SK-N-DZ (cell line): ENCODE measurements around the gene USF2. TPM values are rescaled to one million over a fixed set of nuclear protein-coding genes. Genes with fewer than 3 reads are reported as not detected.
"Not testable (repeated sequence)": the region's sequence is repeated elsewhere in the genome, so short reads cannot be mapped to it uniquely, and the experiment has no call there.

Experiments
- DNase-seq: peaks from one replicate; pipeline ENCODE4 v3.0.0-alpha.2; 2015; ENCODE audit warnings: low spot score
- polyA plus RNA-seq, 2 experiments: library from polyadenylated mRNA; depleted of rRNA; stranded (reverse); fragments of >200 nt; gene quantifications; 2 replicates each; pipeline ENCODE4 v1.2.3, GENCODE V29; 2014

USF2 gene, protein sequence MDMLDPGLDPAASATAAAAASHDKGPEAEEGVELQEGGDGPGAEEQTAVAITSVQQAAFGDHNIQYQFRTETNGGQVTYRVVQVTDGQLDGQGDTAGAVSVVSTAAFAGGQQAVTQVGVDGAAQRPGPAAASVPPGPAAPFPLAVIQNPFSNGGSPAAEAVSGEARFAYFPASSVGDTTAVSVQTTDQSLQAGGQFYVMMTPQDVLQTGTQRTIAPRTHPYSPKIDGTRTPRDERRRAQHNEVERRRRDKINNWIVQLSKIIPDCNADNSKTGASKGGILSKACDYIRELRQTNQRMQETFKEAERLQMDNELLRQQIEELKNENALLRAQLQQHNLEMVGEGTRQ
- 66.8 and 68.2 TPM in 2 replicates for polyA plus RNA-seq (2014; cell fraction: cytosol; rRNA removed)
- 86.7 and 114 TPM in 2 replicates for polyA plus RNA-seq (2014; cell fraction: nucleus; rRNA removed)

DNA sequence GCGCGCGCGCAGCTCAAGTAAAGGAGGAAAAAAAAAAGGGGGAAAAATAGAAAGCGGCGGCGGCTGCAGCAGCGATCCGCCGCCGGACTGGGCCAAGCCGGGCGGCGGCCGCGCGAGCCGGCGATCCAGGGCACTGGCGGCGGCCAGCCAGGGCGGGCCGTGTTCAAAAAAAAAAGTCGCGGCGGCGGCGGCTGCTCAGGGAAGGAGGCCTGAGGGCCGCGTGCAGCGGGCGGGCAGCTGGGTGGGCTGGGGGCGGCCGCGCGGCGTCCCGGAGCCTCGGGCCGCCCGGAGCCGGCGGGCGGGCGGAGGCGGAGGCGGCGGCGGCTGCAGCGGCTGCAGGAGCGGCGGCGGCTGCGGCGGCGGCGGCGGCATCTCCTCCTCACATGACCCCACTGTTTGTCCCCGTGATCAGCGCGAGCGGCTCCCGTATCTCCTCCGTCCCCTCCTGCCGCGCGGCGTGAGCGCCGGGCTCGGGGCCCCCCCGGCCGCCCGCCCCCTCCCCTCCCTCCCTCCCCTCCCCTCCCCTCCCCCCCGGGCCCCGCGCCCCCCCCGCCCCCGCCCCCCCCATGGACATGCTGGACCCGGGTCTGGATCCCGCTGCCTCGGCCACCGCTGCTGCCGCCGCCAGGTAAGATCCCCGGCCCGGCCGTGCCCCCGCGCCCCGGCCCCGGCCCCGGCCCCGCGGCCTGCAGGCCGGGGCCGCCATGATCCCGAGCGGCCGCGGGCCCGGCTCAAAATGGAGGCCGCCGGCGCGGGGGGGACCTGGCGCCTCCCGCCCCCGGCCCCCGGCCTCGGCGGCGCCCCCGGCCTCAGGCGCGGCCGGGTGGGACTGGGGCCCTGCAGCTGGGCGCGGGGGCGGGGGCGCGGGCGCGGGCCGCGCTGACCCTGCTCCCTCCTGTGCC, at the start of gene USF2:
Gene USF2 (plus strand): TSS at position 427 of the 902 bp plus-strand sequence. CDS start 140 bp downstream, at position 567.
- DNase-seq = peak; percentile 37

DNA sequence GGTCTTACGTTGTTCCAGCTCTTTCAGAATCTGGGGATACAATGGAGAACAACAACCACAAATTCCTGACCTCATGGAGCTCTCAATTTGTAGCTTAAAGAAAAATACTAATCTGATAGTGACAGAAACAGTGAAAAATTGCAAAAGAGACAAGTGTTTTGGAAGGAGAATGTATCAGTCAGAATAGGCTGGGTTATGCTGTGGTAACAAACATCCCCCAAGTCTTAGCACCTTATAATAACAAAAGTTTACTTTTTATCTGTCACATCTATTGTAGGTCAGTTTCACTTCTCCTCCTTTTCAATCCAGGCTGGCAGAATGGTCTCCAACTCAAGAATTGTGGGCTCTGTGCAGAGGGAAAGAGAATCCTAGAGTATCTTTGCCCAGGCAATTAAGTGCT, 49.8 kb upstream of the USF2 start:
- DNase-seq = no peak

DNA sequence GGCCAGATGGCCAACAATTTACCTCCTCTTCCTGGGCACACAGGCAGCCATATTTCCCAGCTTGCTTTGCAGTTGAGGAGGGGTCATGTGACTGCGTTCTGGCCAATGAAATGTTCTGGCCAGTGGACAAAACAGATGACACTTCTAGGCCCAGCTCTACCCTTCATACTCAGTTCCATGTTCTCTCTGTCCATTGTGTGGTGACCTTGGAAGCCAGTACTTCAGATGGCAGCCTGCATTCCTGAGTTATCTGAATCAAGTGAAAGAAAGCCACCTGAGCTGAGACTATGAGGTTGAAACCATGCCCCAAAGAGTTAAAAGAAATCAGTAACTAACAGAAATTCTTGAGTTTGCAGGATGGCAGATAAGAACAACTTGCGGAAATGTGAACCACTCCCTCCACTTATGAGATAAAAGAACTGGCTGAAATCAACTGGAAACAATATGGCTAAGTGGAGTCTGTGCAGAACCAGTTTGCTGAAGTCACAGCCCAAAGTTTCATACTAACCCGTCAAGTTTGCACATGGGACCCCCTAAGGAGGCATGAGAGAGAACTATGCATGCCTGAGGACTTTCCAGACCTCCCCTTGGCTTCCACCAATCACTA, 48.3 kb upstream of the USF2 start:
- no peak for DNase-seq

DNA sequence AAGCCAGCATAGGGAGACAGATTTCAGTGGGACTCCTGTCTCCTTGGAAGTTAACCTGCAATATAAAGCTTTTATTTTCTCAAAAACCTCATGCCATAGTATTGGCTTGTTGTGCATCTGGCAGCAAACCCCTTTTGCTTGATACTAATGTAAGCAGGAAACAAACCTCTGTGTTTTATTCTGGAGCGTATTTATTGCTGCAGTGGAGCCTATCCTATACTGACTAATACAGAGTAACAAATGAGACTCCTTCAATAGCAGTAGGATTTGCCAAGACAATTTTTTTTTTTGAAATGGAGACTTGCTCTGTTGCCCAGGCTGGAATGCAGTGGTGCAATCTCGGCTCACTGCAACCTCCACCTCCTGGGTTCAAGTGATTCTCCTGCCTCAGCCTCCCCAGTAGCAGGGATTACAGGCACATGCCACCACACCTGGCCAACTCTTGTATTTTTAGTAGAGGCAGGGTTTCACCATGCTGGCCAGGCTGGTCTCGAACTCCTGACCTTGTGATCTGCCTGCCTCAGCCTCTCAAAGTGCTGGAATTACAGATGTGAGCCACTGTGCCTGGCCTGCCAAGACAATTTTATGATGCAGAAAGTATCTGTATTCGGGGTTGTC, 47.7 kb upstream of the USF2 start:
- not testable (repeated sequence) for DNase-seq

DNA sequence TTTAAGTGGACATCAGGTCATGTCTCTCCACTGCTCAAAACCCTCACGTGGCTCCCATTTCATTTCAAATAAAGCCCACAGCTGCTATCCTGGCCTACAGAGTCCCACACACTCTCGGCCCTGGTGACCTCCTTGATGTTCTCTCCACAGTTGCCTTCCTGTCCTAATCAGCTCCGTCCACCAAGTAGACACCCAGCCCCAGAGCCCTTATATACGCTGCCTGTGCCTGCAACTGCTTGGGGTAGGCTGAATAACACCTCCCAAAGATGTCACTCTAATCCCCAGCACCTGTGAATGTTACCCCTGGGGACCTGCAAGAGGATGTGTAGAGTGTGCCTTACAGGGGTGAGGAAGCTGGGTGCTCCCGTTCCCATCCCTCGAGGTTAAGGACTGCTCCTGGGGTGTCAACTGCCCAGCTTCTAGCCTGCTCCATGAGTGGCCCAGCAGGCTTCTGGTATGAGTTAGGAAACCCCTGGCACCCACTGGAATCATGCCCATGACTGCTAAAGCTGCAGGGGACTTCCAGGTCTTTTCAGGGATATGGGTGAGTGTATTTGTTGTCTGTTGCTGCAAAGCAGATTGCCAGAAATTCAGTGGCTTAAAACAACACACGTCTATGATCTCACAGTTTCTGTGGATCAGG, 46.3 kb upstream of the USF2 start:
- DNase-seq = no peak

DNA sequence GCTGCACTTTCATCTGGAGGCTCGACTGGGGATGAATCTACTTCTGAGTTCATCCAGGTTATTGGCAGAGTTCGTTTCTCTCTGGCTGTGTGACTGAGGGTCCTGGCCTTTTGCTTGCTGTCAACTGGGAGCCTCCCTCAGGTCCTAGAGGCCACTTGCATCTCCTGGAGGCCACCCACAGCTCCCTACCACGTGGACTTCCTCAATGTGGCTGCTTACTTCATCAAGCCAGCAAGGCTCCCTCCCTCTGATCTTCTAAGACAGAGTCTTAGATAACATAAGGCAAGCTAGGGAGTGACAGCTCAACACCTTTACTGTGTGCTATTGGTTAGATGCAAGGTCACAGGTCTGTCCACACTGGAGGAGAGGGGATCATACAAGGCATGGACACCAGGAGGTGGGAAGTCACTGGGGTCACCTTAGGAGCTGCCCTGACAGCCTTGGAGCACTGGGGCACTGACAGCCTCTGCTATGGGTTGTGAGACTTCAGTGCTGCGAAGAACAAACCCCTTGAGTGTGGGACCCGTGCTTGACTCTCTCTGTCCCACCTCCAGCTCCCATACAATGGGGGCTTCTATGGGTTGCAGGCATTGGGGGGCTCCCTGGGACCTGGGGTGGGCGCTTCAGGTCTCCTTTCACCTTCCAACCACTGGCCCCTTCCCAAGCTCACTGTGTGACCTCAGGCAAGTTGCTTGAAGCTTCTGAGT, 45.5 kb upstream of the USF2 start:
- DNase-seq = no peak

DNA sequence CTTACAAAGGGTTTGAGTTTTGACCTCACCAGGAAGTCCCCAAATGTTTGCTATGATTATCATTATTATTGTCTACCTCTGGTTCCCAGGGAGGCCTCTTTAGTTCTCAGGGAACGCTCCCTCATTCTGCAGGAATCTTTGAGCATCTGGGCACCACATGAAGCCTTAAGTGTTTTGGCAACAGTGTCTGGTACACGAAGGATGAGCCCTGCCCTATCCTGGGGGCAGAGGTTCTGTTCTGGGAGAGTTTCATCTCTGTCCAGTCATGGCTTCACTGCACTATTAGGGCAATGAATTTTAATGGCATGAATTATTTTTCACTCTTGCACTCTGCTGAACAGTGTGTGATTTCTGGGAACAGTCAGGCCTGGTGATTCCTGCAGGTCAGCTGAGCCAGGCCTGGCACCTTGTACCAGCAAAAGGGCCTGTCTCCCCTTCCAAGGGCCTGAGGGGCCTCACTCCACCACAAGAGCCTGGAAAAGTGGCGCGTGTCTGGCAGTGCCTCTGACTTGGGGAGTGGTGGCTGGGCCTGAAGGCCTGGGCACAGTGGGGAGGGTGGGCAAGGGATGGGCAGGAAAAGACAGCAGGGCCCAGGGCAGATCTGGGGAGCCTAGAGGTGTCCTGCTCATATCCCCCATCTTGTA, 44.8 kb upstream of the USF2 start:
- DNase-seq = no peak

DNA sequence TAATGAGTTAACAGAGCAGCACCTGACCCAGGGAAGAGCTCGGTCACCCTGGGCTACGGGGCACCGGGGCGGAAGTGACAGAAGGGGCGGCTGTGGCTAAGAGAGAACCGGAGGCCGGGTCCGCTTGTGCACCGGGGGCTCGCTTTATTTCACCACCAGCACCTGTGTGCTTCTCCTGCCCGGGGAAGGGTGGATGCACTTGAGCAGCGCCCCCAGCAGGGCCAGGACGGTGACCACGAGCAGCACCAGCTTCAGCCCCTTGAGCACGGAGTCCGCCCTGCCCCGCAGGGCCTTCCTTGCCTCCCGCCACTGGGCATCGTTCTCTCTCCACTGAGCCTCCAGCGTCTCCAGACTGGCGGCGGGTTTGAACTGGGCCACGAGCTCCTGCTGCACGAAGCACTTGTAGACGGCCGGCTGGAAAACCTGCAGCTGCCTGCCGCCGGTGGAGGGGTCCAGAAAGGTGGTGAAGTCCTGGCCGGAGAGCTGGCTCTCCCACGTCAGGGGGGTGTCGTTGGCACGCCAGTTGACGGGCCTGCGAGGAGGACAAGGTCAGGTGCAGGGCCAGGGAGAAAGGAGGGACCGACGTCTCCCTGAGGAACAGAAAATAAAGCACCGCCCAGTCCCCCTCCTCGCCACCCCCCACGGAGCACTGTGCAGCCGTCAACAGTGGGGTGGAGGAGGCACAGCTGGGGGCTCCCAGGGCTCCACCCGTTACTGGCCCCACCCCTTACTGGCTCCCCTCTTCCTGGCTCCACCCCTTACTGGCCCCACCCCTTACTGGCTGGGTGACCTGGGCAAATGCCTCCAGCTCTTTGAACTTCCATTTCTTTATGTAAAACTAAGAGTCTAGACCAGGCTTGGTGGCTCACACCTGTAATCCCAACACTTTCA, 43.8 kb upstream of the USF2 start:
- DNase-seq = no peak

DNA sequence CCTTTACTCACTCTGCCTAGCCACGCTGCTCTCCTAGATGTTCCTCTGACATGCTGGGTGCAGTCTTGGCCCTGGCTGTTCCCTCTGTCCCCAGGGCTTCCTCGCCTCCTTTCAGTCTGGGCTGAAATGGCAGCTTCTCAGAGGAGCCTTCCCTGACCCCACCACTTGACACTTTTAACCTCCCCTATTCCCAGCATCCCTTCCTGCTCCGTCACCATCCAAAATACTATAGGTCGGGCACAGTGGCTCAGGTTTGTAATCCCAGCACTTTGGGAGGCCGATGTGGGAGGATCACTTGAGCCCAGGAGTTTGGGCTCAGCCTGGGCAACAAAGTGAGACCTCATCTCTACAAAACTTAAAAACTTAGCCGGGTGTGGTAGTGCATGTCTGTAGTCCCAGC, 42.8 kb upstream of the USF2 start:
- no peak for DNase-seq

DNA sequence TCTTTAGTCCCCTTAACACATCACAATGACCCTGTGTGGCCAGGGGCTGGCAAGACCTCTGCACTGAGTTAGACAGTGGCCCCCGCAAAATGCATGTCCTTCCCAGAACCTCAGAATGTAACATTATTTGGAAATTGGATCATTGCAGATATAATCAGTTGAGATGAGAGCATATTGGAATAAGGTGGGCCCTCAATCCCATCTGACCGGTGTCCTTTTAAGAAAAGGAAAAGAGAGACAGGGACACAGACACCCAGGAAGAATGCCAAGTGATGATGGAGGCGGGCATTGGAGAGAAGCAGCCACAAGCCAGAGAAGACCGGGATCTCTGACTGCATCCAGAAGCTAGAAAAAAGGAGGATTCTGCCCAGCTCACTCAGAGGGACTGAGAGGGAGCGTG, 42.0 kb upstream of the USF2 start:
- no peak for DNase-seq

DNA sequence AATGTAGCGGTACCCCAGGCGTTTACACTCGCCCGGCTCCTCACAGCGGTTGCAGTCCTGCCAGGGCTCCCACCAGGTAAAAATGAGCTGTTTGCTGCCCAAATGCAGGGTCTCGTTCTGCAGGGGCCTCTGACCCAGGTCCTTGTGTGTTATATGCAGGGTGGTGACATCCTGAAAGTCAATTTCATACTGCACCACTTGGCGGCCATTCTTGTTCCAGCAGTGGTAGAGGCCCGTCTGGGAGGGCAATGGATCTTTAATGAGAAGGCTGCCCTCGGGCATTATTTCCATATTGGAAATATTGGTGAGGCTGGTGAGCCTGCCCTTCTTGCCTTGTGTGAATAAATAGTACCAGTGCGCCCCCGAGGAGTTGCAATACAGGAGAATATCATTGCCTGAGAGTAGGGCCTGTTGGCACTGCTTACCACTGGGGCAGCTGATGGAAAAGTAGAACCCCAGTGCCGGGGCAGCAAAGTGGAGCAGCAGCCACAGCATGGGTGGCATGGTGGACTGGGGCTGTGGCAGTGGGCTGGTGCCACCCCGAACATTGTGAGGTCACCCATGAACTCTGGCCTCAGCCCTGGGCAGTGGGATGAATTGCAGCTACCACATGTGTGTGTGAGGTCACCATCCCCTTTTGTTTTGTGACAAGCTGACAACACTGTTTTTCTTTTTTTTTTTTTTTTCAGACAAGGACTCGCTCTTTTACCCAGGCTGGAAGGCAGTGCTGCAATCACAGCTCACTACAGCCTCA, 40.4 kb upstream of the USF2 start, which contains the start of gene FAM187B:
Gene FAM187B (minus strand): TSS at position 563 of the 754 bp plus-strand sequence. CDS start 59 bp downstream, at position 504.
- no peak for DNase-seq

DNA sequence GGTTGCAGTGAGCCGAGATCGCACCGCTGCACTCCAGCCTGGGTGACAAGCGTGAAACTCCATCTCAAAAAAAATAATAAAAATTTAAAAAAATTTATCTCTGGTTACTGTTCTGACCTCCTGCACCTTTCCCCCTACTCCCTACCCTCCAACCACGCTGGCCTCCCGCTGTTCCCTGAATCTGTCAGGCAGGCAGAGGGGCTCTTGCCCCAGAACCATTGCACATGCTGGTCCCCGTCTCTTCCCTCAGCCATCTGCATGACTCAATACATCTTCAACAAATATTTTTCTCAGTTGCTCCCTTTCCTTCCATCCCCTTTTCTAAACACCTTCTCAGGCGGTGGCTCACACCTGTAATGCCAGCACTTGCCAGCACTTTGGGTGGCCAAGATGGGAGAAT, 39.2 kb upstream of the USF2 start:
- DNase-seq = no peak

DNA sequence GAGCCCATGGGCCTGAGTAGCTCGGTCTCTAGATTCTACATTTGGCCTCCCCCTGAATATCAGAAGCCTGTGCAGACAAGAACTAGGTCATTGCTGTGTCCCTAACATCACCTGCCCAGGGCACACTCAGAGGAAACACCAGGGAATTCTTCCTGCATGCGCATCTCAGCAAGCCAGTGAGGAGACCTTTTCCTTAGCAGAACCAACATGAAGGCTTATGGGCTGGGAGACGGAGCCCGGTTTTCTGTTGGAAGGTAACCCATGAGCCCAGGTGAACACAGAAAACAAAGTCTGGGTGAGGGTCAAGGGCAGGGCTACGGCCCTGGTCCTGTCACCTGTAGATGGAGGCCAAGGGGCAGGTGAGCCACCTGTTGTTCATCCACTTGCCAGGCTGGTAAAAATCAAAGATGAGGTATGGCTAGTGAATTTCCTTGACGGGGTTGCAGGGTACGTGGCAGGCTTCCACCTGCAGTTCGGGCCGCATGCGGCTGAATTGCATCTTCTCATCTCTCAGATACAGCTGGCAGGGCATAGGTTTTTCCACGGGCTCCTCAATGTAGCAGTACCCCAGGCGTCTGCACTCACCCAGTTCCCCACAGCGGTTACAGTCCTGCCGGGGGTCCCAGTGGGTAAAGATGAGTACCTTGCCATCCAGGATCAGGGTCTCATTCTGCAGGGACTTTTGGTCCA, 36.7 kb upstream of the USF2 start:
- DNase-seq = no peak

DNA sequence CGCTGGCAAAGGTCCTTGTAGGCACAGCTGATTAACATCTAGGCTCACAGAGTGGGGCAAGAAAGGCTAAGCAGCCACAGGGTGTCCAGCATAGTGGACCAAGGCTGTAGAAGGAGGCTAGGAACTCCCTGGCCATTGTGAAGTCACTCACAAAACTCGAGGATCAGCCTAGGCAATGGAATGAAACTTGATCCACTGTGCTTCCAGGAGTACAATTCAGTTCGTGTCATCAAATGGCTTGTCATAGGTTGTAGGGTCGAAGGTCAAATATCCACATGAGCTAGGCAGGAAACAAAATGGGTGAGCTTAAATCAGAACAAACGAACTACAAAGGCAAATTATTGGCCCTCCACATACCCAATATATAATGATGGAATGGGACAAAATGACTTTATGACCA, 35.9 kb upstream of the USF2 start:
- no peak for DNase-seq

DNA sequence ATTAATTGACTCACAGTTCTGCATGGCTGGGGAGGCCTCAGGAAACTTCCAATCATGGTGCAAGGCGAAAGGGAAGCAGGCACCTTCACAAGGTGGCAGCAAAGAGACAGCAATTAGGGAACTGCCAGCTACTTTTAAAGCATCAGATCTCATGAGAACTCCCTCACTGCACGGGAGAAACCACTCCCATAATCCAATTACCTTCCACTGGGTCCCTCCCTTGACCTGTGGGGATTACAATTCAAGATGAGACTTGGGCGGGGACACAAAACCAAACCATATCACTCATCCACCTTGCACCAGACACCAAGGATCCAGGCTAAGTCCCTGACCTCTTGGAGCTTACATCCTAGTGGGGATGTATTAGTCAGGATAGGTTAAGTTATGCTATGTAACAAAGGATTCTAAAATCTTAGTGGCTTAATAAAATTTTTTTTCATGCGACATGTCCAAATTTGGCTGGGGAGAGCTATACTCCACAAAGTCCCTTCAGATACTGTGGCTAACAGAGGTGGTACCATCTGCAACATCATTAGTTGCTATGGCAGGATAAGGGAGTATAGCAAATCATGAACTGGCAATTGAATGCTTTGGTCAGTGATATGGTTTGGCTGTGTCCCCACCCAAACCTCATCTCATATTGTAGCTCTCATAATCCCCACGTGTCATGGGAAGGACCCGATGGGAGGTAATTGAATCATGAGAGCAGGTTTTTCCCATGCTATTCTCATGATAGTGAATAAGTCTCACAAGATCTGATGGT, 31.9 kb upstream of the USF2 start:
- no peak for DNase-seq

DNA sequence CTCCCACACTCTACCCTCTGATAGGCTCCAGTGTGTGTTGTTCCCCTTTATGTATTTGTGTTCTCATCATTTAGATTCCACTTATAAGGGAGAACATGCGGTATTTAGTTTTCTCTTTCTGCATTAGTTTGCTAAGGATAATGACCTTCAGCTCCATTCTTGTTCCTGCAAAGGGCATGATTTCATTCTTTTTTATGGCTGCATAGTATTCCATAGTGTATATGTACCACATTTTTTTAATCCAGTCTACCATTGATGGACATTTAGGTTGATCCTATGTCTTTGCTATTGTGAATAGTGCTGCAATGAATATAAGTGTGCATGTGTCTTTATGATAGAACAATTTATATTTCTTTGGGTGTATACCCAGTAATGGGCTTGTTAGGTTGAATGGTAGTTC, 29.2 kb upstream of the USF2 start:
- DNase-seq = not testable (repeated sequence)

DNA sequence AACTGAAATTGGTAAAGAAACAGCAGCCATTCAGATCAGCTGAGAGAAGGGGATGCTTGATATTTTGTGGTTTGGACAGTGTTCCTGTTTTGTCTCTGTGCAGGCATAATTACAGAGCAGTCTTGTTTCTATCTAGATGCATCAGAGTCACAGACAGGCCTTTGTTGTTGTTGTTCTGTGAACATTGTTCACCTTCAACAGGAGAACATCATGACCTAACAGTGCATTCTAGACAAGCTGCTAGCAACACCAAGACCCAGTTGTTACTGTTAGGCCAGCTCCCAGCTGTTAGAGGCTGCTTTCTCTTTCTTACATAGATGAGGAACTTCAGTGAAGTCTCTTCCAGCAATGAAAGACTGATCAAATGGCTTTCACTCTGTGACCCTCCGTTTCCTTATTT, 28.4 kb upstream of the USF2 start:
- no peak for DNase-seq
